Caco-2 (cell line): ENCODE measurements around the gene TFR2. TPM values are rescaled to one million over a fixed set of nuclear protein-coding genes. Genes with fewer than 3 reads are reported as not detected.

ENCODE experiments used
- BruUV-seq: library from RNA; stranded (reverse); fragments of 400-500 nt; replicated peaks from 2 replicates; lab custom pipeline; 2021; lab: Mats Ljungman, UMichigan
- CTCF ChIA-PET: fragments of 300-600 bp; sonication (Branson Sonifier 250); formaldehyde crosslinking; loops from one replicate; lab custom pipeline; 2022; ENCODE audit warnings: antibody characterized with exemption; lab: Charles Lee
- POLR2A ChIA-PET: fragments of 300-600 bp; sonication (Branson Sonifier 250); formaldehyde crosslinking; loops from one replicate; lab custom pipeline; 2022; ENCODE audit warnings: antibody characterized with exemption; lab: Charles Lee
- DNase-seq, 2 experiments: peaks; one replicate each; pipeline versions ENCODE4 v3.0.0 to v3.0.0-alpha.2; 2020 to 2022
- H3K27me3 ChIP-seq: replicated peaks from 2 replicates; pipeline ENCODE4 v1.6.0; 2011; ENCODE audit warnings: low read length; ENCODE audit not compliant: control insufficient read depth, insufficient read depth
- H3K36me3 ChIP-seq: 2 replicates; pipeline ENCODE4 v1.5.1; 2011; ENCODE audit warnings: low read length; ENCODE audit not compliant: control insufficient read depth, insufficient read depth
- H3K4me1 ChIP-seq: fragments of 250-450 bp; sonication (Bioruptor Pico); 2 replicates; pipeline ENCODE4 v1.5.1; 2020; ENCODE audit warnings: mild to moderate bottlenecking
- H3K4me3 ChIP-seq: 2 replicates; pipeline ENCODE4 v1.5.1; 2011; ENCODE audit warnings: low read depth, mild to moderate bottlenecking, control low read depth, low read length
- H3K9me3 ChIP-seq: fragments of 250-450 bp; sonication (Bioruptor Pico); 2 replicates; pipeline ENCODE4 v1.5.1; 2020; ENCODE audit warnings: mild to moderate bottlenecking, moderate library complexity
- H3K27ac Mint-ChIP-seq: one replicate; pipeline ENCODE4 v1.8.0; 2022; ENCODE audit warnings: mixed read lengths; ENCODE audit not compliant: unreplicated experiment
- H3K27me3 Mint-ChIP-seq: one replicate; pipeline ENCODE4 v1.8.0; 2022; ENCODE audit warnings: mixed read lengths; ENCODE audit not compliant: insufficient read depth, unreplicated experiment
- H3K36me3 Mint-ChIP-seq: one replicate; pipeline ENCODE4 v1.8.0; 2022; ENCODE audit warnings: mild to moderate bottlenecking, mixed read lengths; ENCODE audit not compliant: insufficient read depth, unreplicated experiment
- H3K4me1 Mint-ChIP-seq: one replicate; pipeline ENCODE4 v1.8.0; 2022; ENCODE audit warnings: low read depth, mixed read lengths; ENCODE audit not compliant: unreplicated experiment
- H3K4me3 Mint-ChIP-seq: one replicate; pipeline ENCODE4 v1.8.0; 2022; ENCODE audit warnings: mild to moderate bottlenecking, moderate library complexity, mixed read lengths; ENCODE audit not compliant: unreplicated experiment
- H3K9me3 Mint-ChIP-seq: one replicate; pipeline ENCODE4 v1.8.0; 2022; ENCODE audit warnings: mixed read lengths; ENCODE audit not compliant: unreplicated experiment
- intact Hi-C: fragments of 100-400 bp; cut with micrococcal nuclease; formaldehyde crosslinking; loops from one replicate; pipeline ENCODE4 v1.10.0; 2022; ENCODE audit not compliant: unreplicated experiment
- total RNA-seq: library from RNA; stranded (reverse); gene quantifications from 2 replicates; pipeline ENCODE4 v1.2.3, GENCODE V29; 2022
- TF ChIP-seq, protein P1 (sequence below), 2 experiments: fragments of 200-600 bp in 1 of 2; IDR thresholded peaks; 1 replicate in 1 of 2; 2 replicates in 1 of 2; pipeline versions ENCODE4 v1.5.1 to v1.8.0; 2011 to 2022; ENCODE audit warnings: antibody characterized with exemption in 1 of 2, control low read depth in 1 of 2, inconsistent platforms in 1 of 2, low read depth in 1 of 2, low read length in 1 of 2, mild to moderate bottlenecking in 1 of 2, moderate library complexity in 1 of 2; ENCODE audit not compliant: insufficient read depth in 1 of 2, severe bottlenecking in 1 of 2, unreplicated experiment in 1 of 2

TFR2 gene
- total RNA-seq, 1 experiment from 2014 or later: 9.7 TPM

DNA sequence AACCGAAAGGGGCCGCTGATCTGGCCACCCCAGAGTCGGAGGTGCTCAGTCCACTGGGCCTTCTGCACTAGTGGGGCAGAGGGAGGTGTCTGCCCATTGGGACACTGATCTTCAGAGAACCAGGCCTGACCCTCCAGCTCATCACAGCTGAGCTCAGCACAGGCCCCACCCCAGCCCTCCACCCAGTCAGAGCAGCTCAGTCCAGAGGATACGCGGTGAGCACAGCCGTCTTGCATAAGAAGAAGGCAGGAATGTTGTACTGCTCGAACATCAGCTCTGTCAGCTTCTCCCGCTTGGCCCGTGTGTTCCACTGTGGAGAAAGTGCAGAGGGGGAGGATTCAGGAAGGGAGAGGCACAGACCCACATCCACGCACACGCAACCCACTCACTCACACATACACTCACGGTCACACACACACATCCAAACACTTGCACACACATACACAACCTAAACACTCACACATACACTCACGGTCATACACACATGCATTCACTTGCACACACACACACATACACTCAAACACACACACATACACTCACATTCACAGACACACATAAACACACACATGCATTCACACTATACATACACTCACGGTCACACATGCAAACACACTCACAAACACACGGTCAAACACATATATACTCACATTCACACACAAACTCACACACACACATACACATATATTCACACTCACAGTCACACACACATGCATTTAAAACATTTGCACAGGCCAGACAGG is 8.6 kb upstream of the TFR2 start:
- Mint-ChIP-seq H3K4me1 (peaks cover 7% of the 10 kb centered on the region), H3K27ac (no peak overlapping the region), H3K27me3 (no peaks in the 10 kb centered on the region), H3K9me3 (no peaks in the 10 kb centered on the region), H3K4me3 (no peak overlapping the region), H3K36me3 (no peaks in the 10 kb centered on the region)
- TF ChIP-seq, protein P1, sequence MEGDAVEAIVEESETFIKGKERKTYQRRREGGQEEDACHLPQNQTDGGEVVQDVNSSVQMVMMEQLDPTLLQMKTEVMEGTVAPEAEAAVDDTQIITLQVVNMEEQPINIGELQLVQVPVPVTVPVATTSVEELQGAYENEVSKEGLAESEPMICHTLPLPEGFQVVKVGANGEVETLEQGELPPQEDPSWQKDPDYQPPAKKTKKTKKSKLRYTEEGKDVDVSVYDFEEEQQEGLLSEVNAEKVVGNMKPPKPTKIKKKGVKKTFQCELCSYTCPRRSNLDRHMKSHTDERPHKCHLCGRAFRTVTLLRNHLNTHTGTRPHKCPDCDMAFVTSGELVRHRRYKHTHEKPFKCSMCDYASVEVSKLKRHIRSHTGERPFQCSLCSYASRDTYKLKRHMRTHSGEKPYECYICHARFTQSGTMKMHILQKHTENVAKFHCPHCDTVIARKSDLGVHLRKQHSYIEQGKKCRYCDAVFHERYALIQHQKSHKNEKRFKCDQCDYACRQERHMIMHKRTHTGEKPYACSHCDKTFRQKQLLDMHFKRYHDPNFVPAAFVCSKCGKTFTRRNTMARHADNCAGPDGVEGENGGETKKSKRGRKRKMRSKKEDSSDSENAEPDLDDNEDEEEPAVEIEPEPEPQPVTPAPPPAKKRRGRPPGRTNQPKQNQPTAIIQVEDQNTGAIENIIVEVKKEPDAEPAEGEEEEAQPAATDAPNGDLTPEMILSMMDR (IDR thresholded peaks at IDR 0.05; ENCODE audit: insufficient read depth in 1 of 2, low read depth in 1 of 2, low read length in 1 of 2, severe bottlenecking in 1 of 2, unreplicated experiment in 1 of 2): no peak
- no peaks in the 10 kb centered on the region for H3K36me3 ChIP-seq
- H3K27me3 ChIP-seq: no peaks in the 10 kb centered on the region
- intact Hi-C loops: loop anchor here (1.0 kb wide), 1 partner anchor 37 kb away; no protein-coding TSS in a partner anchor
- H3K4me3 ChIP-seq: no peak overlapping the region
- H3K4me1 ChIP-seq: peaks cover 6% of the 10 kb centered on the region
- POLR2A ChIA-PET: interaction anchor here (0.5 to 0.7 kb wide), 3 partner anchors 37 to 220 kb away, joined by 3 to 4 read pairs (median 4); partner anchors contain the start of genes MOSPD3 and POP7
- no TSS peak for BruUV-seq
- CTCF ChIA-PET: interaction anchor here (0.6 to 2.2 kb wide), 4 partner anchors 16 to 450 kb away, joined by 3 to 14 read pairs (median 9); partner anchors contain the start of gene POP7
- H3K9me3 ChIP-seq: no peaks in the 10 kb centered on the region
- peak; percentile 71 to 73 for DNase-seq

DNA sequence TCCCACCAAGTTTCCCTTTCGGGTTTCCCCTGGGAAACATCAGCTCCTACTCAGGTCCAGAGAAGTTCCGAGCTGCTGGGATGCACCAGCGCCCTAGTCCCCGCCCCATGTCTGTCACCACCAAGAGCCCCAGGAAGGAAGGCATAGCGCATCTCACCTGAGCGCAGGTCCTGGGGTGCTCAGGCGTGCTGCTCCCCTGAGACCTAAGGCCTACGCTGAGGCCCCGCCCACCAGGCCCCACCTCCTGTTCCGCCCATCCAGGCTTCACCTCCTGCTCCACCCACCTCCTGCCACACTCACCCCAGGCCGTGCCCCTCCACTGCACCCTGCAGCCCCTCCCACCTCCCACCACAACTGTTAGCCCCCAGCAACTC is 1.2 kb upstream of the TFR2 start:
- H3K27me3 ChIP-seq: no peaks in the 10 kb centered on the region
- Mint-ChIP-seq H3K27ac (no peak overlapping the region), H3K36me3 (no peaks in the 10 kb centered on the region), H3K4me1 (no peaks in the 10 kb centered on the region), H3K9me3 (no peaks in the 10 kb centered on the region), H3K4me3 (no peak overlapping the region), H3K27me3 (no peaks in the 10 kb centered on the region)
- no TSS peak for BruUV-seq
- no peaks in the 10 kb centered on the region for H3K36me3 ChIP-seq
- H3K9me3 ChIP-seq: no peaks in the 10 kb centered on the region
- TF ChIP-seq, protein P1 (IDR thresholded peaks at IDR 0.05; ENCODE audit: insufficient read depth in 1 of 2, low read depth in 1 of 2, low read length in 1 of 2, severe bottlenecking in 1 of 2, unreplicated experiment in 1 of 2): no peak
- no peaks in the 10 kb centered on the region for H3K4me1 ChIP-seq
- ChIA-PET CTCF (no interaction called here), POLR2A (no interaction called here)
- no peak overlapping the region for H3K4me3 ChIP-seq
- no peak for DNase-seq
- intact Hi-C loops: no loop called here

DNA sequence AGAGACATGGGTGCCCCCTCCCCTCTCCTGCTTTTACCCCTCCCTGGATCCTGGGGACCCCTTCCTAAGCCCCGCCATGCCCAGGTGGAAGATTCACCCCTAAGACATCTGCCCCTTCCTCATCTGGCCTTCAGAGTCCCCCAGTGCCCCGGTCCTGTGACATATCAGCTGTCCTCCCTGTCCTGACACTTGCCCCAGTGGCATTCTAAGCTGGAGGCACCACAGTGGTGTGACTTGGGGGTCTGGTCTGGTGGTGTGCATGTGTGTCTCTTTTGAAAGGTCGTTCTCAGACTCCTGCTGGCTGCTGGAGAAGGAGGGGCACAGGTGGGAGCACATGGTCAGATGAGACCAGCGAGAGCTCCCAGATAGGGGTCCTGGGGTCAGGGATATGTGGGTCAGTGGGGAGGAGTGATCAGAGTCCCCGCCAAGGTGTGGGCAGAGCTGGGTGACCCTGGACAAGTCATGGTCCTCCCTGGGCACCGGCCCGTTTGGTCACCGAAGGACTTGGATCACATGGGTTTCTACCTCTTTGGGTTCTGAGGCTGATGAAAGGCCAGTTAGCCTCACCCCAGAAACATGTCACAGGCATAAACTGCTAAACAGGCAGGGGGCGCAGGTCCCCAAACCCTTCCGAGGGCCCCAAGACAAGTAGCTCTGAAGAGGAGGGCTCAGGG is 645 bp upstream of the TFR2 start:
- POLR2A ChIA-PET: no interaction called here
- Mint-ChIP-seq H3K36me3 (no peaks in the 10 kb centered on the region), H3K27ac (no peak overlapping the region), H3K4me3 (no peak overlapping the region), H3K27me3 (no peaks in the 10 kb centered on the region), H3K4me1 (no peaks in the 10 kb centered on the region), H3K9me3 (no peaks in the 10 kb centered on the region)
- no peak for DNase-seq
- no peaks in the 10 kb centered on the region for H3K4me1 ChIP-seq
- intact Hi-C loops: no loop called here
- BruUV-seq: no TSS peak
- H3K9me3 ChIP-seq: no peaks in the 10 kb centered on the region
- H3K36me3 ChIP-seq: no peaks in the 10 kb centered on the region
- H3K4me3 ChIP-seq: no peak overlapping the region
- no peaks in the 10 kb centered on the region for H3K27me3 ChIP-seq
- CTCF ChIA-PET: no interaction called here
- TF ChIP-seq, protein P1 (IDR thresholded peaks at IDR 0.05; ENCODE audit: insufficient read depth in 1 of 2, low read depth in 1 of 2, low read length in 1 of 2, severe bottlenecking in 1 of 2, unreplicated experiment in 1 of 2): no peak
